ENCODE results near the gene DNPH1.

The DNPH1 gene

DNA sequence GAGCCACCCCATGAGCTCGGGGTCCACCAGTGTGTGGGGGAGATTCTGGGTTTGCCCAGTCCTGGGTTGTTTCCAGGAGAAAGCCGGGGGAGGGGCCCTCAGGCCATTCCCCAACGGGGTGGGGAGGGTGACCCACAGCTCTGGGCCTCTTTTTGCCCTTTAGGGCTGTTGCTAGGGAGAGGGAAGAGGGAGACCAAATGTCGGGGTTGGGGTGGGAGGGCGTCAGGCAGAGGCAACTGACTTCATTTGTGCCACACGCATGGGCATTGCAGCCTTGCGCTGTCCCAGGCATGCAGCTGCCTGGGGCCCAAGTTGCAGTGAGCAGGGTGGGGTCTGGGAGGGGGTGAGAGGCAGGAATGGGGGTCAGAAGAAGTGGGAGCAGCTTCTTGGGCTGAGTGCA is 49.2 kb downstream of the DNPH1 start:
- DNase-seq, result no peak

DNA sequence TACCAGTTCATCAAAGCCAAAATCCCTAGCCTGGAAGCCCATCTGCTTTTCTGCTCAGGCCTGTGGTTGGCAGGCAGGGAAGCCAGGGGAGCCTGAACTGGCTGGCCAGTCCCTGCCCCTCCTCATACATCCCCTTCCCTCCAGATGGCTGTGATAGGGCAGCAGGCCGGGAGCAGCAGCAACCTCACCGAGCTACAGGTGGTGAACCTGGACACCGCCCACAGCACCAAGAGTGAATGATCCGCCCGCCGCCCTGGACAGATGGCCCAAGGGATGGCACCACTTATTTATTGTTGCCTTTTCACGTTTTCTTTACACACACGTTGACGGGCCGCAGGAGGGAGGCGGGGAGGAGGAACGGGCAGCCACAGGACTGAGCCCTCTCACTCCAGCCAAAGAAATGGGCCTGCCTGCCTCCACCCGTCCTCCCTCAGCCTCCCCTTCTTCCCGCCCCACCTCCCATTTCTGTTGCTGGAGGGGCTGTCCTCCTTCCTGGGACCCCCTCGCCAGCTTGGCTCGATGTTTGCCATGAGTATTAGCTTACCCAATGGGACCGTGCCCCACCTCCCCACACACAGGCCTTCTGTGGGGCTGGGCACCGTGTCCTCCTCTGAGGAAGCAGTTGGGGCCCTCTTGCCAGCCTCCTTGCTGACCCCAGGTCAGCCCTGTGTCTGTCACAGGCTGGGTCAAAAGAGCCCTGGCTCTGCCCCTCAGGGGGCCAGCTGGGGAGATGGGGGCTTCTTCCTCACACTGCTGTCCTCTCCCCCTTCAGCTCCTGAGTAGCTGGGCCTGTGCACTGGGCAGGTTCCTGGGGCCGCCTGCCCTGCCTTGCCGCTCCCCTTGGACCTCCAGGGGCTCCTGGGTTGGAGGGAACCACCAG is 50.1 kb downstream of the DNPH1 start:
- no peak for DNase-seq

DNA sequence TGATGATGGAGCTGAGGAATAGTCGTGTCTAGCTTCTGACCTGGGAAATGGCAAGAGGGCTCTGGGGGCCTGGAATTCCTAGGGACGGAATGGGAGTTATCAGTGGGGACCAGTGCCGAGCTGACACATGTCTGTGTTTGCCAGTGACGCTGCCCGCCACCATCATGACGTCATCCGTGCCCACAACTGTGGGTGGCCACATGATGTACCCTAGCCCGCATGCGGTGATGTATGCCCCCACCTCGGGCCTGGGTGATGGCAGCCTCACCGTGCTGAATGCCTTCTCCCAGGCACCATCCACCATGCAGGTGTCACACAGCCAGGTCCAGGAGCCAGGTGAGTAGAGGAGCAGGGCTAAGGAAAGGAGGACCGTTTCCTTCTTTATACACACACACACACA is 51.1 kb downstream of the DNPH1 start:
- DNase-seq, result no peak

DNA sequence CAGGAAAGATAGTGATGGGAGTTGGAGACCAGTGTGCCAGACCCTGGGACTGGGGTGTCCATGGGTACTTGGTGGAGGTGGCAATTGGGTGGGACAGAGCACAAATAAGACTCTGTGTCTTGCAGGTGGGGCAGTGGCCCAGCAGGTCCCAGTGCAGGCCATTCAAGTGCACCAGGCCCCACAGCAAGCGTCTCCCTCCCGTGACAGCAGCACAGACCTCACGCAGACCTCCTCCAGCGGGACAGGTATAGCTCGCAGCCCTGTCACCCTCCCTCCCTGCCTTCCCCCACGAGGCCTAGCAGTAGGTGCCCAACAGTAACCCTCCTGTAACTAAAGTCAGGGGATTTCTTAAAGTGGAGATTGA is 52.9 kb downstream of the DNPH1 start:
- no peak for DNase-seq

DNA sequence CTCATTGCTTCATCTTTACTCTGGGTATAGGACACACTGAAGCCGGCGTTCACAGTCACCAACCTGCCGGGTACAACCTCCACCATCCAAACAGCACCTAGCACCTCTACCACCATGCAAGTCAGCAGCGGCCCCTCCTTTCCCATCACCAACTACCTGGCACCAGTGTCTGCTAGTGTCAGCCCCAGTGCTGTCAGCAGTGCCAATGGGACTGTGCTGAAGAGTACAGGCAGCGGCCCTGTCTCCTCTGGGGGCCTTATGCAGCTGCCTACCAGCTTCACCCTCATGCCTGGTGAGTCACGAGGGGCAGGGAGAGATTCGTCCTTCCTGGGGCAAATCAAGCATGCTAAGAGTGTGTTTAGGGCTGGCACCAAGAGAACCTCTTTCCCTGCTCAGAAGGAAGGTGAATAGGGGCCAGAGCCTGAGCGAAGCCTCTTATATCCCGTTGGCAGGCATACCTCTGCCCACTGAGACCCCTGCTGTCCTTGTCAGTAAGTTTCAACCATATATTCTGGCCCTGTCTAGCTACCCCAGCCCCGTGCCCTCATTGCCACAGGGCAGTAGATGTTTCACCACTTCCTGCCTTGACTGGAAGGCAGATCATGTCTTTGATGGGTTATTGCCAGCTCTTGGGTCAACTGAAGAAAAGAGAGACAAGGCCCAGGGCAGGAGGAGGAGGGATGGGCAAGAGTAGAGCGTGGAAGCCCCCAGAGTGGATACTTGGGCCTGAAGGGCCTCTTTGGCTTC is 53.4 kb downstream of the DNPH1 start:
- DNase-seq, result no peak

Measured in amniotic stem cell (primary cell).